ENCODE measurements around the gene DCDC2C. TPM values are rescaled to one million over a fixed set of nuclear protein-coding genes. Genes with fewer than 3 reads are reported as not detected.
A peak's percentile ranks its signal among the peaks of the same experiment; 100 is the strongest.
"Not testable (repeated sequence)": the region's sequence is repeated elsewhere in the genome, so short reads cannot be mapped to it uniquely, and the experiment has no call there.

Gene DCDC2C
- total RNA-seq, 1 donor from 2014 or later: not detected

DNA sequence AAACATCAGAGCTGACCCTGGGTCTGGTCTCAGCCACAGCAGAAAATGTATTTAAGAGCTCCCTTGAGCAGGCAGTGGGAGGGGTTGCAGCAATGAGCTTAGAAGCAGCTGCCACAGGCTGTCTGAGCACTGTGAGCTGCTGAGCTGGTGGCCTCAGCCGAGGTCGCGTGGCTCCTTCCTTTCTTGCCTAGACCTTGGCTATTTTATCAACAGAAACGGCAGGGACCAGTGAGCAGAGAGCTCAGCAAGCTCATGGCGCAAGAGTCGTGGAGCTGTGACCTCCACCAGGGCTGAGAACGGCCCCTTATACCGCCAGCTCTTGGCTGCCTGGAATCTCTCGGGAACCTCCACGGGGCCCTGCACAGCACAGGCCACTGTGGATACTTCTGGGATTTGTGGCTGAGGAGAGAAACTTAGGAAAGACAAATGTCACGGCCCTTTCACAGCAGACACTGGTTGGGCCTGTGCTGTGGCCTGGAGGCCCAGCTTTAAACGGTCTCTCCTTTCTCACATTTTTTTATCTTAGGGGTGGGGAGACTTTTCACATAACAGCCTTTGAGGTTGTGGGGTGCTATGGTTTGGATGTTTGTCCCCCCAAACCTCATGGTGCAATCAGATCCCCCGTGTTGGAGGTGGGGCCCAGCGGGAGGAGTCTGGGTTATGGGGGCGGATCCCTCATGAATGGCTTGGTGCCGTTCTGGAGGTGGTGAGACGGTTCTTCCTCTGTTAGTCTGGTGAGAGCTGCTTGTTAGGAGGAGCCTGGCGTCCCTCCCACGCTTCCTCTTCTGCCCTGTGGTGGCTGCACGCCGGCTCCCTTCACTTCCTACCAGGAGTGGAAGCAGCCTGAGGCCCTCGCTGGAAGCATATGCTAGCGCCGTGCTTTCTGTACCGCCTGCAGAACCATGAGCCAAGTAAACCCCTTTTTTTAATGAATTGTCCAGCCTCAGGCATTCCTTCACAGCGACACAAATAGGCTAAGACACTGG lies 43.6 kb upstream of the DCDC2C start:
- Mint-ChIP-seq H3K36me3 (no peaks in the 10 kb centered on the region), H3K9me3 (no peaks in the 10 kb centered on the region), H3K4me3 (no peak overlapping the region), H3K27ac (peak overlapping the region; percentile 72), H3K4me1 (peaks cover 58% of the 10 kb centered on the region), H3K27me3 (ENCODE audit: insufficient read depth, low read depth) (peaks cover 13% of the 10 kb centered on the region)
- Histone ChIP-seq H3K27ac (no peak overlapping the region), H3K9ac (no peak overlapping the region), H3K4me2 (no peak overlapping the region), H4K20me1 (ENCODE audit: low read depth) (no peaks in the 10 kb centered on the region), H3K4me3 (no peak overlapping the region), H3K9me3 (ENCODE audit: low read depth) (no peaks in the 10 kb centered on the region), H3F3A (ENCODE audit: low read depth) (peaks cover 9% of the 10 kb centered on the region), H3K4me1 (peaks cover 10% of the 10 kb centered on the region), H2AFZ (replicated peaks) (peak overlapping the region; percentile 31), H3K27me3 (no peaks in the 10 kb centered on the region), H3K79me2 (ENCODE audit: low read depth) (no peaks in the 10 kb centered on the region), H3K36me3 (no peaks in the 10 kb centered on the region)
- no peak for DNase-seq (ENCODE audit: low spot score)
- no peak for TF ChIP-seq EZH2 (IDR thresholded peaks at IDR 0.05)
- TF ChIP-seq, protein P1, sequence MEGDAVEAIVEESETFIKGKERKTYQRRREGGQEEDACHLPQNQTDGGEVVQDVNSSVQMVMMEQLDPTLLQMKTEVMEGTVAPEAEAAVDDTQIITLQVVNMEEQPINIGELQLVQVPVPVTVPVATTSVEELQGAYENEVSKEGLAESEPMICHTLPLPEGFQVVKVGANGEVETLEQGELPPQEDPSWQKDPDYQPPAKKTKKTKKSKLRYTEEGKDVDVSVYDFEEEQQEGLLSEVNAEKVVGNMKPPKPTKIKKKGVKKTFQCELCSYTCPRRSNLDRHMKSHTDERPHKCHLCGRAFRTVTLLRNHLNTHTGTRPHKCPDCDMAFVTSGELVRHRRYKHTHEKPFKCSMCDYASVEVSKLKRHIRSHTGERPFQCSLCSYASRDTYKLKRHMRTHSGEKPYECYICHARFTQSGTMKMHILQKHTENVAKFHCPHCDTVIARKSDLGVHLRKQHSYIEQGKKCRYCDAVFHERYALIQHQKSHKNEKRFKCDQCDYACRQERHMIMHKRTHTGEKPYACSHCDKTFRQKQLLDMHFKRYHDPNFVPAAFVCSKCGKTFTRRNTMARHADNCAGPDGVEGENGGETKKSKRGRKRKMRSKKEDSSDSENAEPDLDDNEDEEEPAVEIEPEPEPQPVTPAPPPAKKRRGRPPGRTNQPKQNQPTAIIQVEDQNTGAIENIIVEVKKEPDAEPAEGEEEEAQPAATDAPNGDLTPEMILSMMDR (IDR thresholded peaks at IDR 0.05): no peak
- no peak for TF ChIP-seq EZH2phosphoT487 (IDR thresholded peaks at IDR 0.05)

DNA sequence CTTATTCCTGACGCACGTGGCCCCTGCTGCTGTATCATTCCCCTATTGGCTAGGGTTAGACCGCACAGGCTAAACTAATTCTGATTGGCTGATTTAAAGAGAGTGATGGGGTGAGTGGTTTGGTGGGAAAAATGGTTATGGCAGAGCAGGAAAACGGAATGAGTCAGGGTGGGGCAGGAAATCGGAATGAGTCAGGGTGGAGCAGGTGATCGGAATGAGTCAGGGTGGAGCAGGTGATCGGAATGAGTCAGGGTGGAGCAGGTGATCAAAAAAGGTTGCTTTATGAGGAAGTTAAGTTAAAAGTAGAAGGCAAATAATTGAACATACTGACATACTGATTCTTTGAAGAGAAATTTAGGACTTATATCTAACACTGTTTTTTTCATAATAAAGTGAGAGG lies 42.7 kb upstream of the DCDC2C start:
- H3F3A ChIP-seq (ENCODE audit: low read depth): not testable (repeated sequence)

DNA sequence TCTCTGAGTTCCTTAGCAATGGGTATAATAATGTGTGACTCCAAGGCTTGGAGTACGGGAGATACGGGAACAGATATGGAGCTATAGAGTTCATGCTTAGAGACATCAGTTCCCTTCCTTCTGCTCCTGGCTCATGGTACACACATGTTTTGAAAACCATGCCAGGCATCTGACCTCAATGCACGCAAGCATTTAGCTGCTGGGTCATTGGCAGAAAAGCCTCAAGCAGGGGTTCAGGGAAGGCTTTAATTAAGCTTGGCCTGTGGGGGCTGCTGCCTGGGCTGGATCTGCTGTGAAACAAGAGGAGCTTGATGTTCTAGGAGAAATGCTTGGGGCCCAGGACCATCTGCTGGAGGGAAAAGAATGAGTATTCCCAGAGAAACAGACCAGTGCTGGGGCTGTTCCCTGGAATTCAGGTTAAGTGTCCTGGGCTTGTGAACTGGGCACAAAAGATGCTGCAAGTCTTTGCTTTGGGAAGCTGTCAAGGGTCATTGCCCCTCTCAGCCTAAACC lies 42.2 kb upstream of the DCDC2C start:
- Mint-ChIP-seq H3K4me3 (no peak overlapping the region), H3K27me3 (ENCODE audit: insufficient read depth, low read depth) (peaks cover 13% of the 10 kb centered on the region), H3K9me3 (no peaks in the 10 kb centered on the region), H3K27ac (peak overlapping the region; percentile 17), H3K36me3 (no peaks in the 10 kb centered on the region), H3K4me1 (peaks cover 53% of the 10 kb centered on the region)
- no peaks in the 10 kb centered on the region for H3K27me3 ChIP-seq
- H2AFZ ChIP-seq (replicated peaks): no peak overlapping the region
- H3K4me3 ChIP-seq: no peak overlapping the region
- peaks cover 8% of the 10 kb centered on the region for H3F3A ChIP-seq (ENCODE audit: low read depth)
- H3K4me1 ChIP-seq: peaks cover 9% of the 10 kb centered on the region
- DNase-seq (ENCODE audit: low spot score): no peak
- no peaks in the 10 kb centered on the region for H3K9me3 ChIP-seq (ENCODE audit: low read depth)
- H3K36me3 ChIP-seq: no peaks in the 10 kb centered on the region
- no peak overlapping the region for H3K27ac ChIP-seq
- no peak for TF ChIP-seq EZH2phosphoT487 (IDR thresholded peaks at IDR 0.05)
- TF ChIP-seq, protein P1 (IDR thresholded peaks at IDR 0.05): no peak
- no peak for TF ChIP-seq EZH2 (IDR thresholded peaks at IDR 0.05)
- H4K20me1 ChIP-seq (ENCODE audit: low read depth): no peaks in the 10 kb centered on the region
- no peaks in the 10 kb centered on the region for H3K79me2 ChIP-seq (ENCODE audit: low read depth)
- no peak overlapping the region for H3K9ac ChIP-seq
- H3K4me2 ChIP-seq: no peak overlapping the region

More for the DNA sequence above, 42.7 kb upstream of the DCDC2C start:
- H2AFZ ChIP-seq (replicated peaks); H3K79me2 ChIP-seq (ENCODE audit: low read depth); H3K4me2 ChIP-seq; H3K9me3 ChIP-seq (ENCODE audit: low read depth); H4K20me1 ChIP-seq (ENCODE audit: low read depth); H3K36me3 Mint-ChIP-seq; H3K27ac Mint-ChIP-seq; H3K36me3 ChIP-seq; H3K27ac ChIP-seq; H3K4me1 ChIP-seq; H3K9me3 Mint-ChIP-seq; H3K9ac ChIP-seq; DNase-seq (ENCODE audit: low spot score); H3K4me3 ChIP-seq; H3K27me3 ChIP-seq: not testable (repeated sequence)
- peak overlapping the region; percentile 6 for H3K4me3 Mint-ChIP-seq
- H3K4me1 Mint-ChIP-seq: peaks cover 51% of the 10 kb centered on the region
- peaks cover 13% of the 10 kb centered on the region for H3K27me3 Mint-ChIP-seq (ENCODE audit: insufficient read depth, low read depth)

DNA sequence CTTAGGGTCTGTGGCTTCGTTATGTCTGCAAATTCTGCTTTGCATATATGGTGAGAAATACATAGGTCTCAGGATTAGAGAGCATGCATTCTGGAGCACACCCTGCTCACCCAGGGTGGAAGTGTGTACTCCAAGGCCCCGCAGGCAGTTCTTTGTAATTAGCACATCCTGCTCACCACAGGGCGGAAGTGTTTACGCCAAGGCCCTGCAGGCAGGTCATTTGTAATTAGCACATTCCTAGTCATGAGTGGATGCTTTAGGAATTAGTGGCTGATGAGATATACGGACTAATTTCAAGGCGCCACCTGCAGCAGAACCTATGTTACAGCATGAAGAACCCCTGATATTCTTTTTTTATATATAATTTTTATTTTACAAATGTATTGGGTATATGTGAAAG lies 41.1 kb upstream of the DCDC2C start:
- TF ChIP-seq EZH2 (IDR thresholded peaks at IDR 0.05): no peak
- DNase-seq (ENCODE audit: low spot score): no peak
- H3K27me3 Mint-ChIP-seq (ENCODE audit: insufficient read depth, low read depth): peaks cover 13% of the 10 kb centered on the region

More for the DNA sequence above, 41.1 kb upstream of the DCDC2C start:
- no peaks in the 10 kb centered on the region for H3K9me3 Mint-ChIP-seq
- H3K27ac Mint-ChIP-seq: no peak overlapping the region
- no peak overlapping the region for H2AFZ ChIP-seq (replicated peaks)
- H3K9me3 ChIP-seq (ENCODE audit: low read depth): no peaks in the 10 kb centered on the region
- no peaks in the 10 kb centered on the region for H4K20me1 ChIP-seq (ENCODE audit: low read depth)
- no peak overlapping the region for H3K27ac ChIP-seq
- H3K4me3 Mint-ChIP-seq: no peak overlapping the region
- no peak overlapping the region for H3K4me3 ChIP-seq
- H3K4me1 Mint-ChIP-seq: peaks cover 48% of the 10 kb centered on the region
- no peaks in the 10 kb centered on the region for H3F3A ChIP-seq (ENCODE audit: low read depth)
- no peak overlapping the region for H3K9ac ChIP-seq
- H3K79me2 ChIP-seq (ENCODE audit: low read depth): no peaks in the 10 kb centered on the region
- no peaks in the 10 kb centered on the region for H3K27me3 ChIP-seq
- peaks cover 6% of the 10 kb centered on the region for H3K4me1 ChIP-seq
- H3K36me3 Mint-ChIP-seq: no peaks in the 10 kb centered on the region
- H3K4me2 ChIP-seq: no peak overlapping the region
- no peaks in the 10 kb centered on the region for H3K36me3 ChIP-seq

Data from neural progenitor cell (in vitro differentiated cells).